Pulmonary artery endothelial cell (primary cell): ENCODE measurements around the gene EYS. TPM values are rescaled to one million over a fixed set of nuclear protein-coding genes. Genes with fewer than 3 reads are reported as not detected.
"Not testable (repeated sequence)": the region's sequence is repeated elsewhere in the genome, so short reads cannot be mapped to it uniquely, and the experiment has no call there.

Source experiments
- DNase-seq: peaks from one replicate; pipeline ENCODE4 v3.0.0-alpha.2; 2011; ENCODE audit warnings: low read depth, low spot score
- total RNA-seq: library from RNA; depleted of rRNA; stranded (reverse); fragments of >200 nt; gene quantifications from 2 replicates; pipeline ENCODE4 v1.2.3, GENCODE V29; 2014

The EYS gene
- total RNA-seq, 1 donor from 2014 or later, result not detected

GRCh38 chr6:65112435-65112834 lies 594.6 kb downstream of the EYS start:
- DNase-seq, result no peak

- DNase-seq, result no peak
Observed at GRCh38 chr6:65110031-65110430, 597.0 kb downstream of the EYS start.

- DNase-seq, result no peak
Observed at GRCh38 chr6:65098349-65098748, 608.7 kb downstream of the EYS start.

GRCh38 chr6:65091561-65091960 lies 615.5 kb downstream of the EYS start:
- no peak for DNase-seq

GRCh38 chr6:65088575-65088974 lies 618.5 kb downstream of the EYS start:
- DNase-seq, result no peak

- no peak for DNase-seq
Observed at GRCh38 chr6:65081756-65082155, 625.3 kb downstream of the EYS start.

GRCh38 chr6:65075705-65076230 lies 631.3 kb downstream of the EYS start:
- no peak for DNase-seq

GRCh38 chr6:65072500-65072899 lies 634.5 kb downstream of the EYS start:
- no peak for DNase-seq

- DNase-seq, result no peak
Observed at GRCh38 chr6:65071480-65071879, 635.5 kb downstream of the EYS start.

- DNase-seq, result no peak
Observed at GRCh38 chr6:65064844-65065243, 642.2 kb downstream of the EYS start.

- no peak for DNase-seq
Observed at GRCh38 chr6:65059568-65059967, 647.5 kb downstream of the EYS start.

GRCh38 chr6:65055545-65055944 lies 651.5 kb downstream of the EYS start:
- no peak for DNase-seq

- DNase-seq, result no peak
Observed at GRCh38 chr6:65052626-65053025, 654.4 kb downstream of the EYS start.

- DNase-seq, result no peak
Observed at GRCh38 chr6:65045801-65046200, 661.2 kb downstream of the EYS start.

GRCh38 chr6:65014006-65014405 lies 693.0 kb downstream of the EYS start:
- no peak for DNase-seq

GRCh38 chr6:65006788-65007187 lies 700.2 kb downstream of the EYS start:
- no peak for DNase-seq

GRCh38 chr6:65004283-65004682 lies 702.7 kb downstream of the EYS start:
- no peak for DNase-seq

GRCh38 chr6:65002882-65003281 lies 704.1 kb downstream of the EYS start:
- DNase-seq, result not testable (repeated sequence)

GRCh38 chr6:65000815-65001214 lies 706.2 kb downstream of the EYS start:
- no peak for DNase-seq

- DNase-seq, result no peak
Observed at GRCh38 chr6:64998204-64998603, 708.8 kb downstream of the EYS start.

GRCh38 chr6:64996301-64996700 lies 710.7 kb downstream of the EYS start:
- no peak for DNase-seq

GRCh38 chr6:64990652-64991304 lies 716.2 kb downstream of the EYS start:
- DNase-seq, result no peak

GRCh38 chr6:64988148-64988547 lies 718.9 kb downstream of the EYS start:
- DNase-seq, result no peak

- no peak for DNase-seq
Observed at GRCh38 chr6:64987066-64987465, 720.0 kb downstream of the EYS start.
